SH-SY5Y (cell line): ENCODE results near the gene CDH4.

Experiments
- GATA2 ChIP-seq: IDR thresholded peaks from 2 replicates; pipeline ENCODE4 v1.6.1; 2011; ENCODE audit warnings: mild to moderate bottlenecking, low read depth, low read length
- GATA3 ChIP-seq: IDR thresholded peaks from 2 replicates; pipeline ENCODE4 v1.6.1; 2011; ENCODE audit warnings: low read depth, mild to moderate bottlenecking, low read length, moderate library complexity

The CDH4 gene

DNA sequence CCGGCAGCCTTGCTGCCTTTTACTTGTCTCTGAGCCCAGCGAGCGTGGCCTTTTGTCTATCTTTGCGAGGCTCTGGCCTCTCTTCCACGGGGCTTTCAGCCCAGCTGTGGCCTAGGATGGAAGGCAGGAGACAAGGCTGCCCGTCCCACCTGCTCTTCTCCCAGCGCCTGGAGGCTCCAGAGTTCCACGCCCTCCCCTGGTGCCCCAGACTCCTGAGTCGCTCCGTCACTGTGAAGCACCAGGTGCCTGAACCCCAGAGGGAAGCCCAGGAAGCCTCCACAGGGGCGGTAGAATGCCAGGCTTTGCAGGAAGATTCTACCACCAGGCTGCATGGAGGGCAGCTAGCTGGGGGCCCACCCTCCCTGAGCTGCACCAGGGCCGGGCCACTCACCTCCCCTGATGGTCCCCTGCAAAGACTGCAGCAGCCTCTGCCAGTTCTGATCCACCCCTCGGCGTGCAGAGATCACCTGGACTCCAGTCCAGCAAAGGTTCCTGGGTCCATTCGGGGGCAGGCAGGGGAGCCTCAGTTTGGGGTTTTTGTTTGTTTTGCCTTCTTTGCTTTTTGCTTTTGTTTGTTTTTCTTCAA lies 384.6 kb downstream of the CDH4 start:
- TF ChIP-seq GATA2 = no peak
- TF ChIP-seq GATA3 = no peak

DNA sequence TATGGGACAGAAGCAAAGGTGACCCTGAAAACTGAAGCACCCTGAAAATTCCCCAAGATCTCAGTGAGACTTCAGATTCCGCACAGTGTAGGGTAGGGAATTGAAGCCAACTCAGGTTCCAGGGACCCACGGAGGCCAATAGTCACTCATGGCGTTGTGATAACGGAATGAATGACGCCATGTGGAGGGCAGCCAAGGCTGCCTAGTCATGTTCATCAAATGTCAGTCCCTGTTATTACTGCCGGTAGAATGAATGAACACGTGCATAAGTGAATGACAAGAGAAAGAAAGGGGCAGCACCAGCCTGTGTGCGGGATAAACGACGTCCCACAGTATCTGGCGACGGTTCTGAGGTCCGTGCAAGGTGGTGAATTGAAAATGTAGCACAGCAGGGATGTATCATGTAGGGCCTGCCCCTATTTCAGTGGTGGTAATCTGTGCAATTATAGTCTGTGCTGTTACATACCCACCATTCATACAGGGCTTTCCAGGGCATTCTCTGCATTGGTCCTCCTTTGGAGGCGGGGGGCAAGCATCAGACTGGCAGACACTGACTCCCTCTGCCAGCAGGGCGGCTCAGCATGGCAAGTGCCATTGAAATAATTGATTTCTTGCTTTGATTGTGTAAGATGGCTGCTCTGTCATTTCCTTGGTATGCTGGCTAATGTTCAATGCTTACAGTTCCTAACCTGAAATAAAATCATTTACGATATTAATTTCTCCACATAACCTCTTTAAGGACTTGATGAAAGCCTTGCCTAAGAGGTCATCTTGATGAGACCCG lies 386.9 kb downstream of the CDH4 start:
- TF ChIP-seq GATA2 = no peak
- TF ChIP-seq GATA3 = no peak

DNA sequence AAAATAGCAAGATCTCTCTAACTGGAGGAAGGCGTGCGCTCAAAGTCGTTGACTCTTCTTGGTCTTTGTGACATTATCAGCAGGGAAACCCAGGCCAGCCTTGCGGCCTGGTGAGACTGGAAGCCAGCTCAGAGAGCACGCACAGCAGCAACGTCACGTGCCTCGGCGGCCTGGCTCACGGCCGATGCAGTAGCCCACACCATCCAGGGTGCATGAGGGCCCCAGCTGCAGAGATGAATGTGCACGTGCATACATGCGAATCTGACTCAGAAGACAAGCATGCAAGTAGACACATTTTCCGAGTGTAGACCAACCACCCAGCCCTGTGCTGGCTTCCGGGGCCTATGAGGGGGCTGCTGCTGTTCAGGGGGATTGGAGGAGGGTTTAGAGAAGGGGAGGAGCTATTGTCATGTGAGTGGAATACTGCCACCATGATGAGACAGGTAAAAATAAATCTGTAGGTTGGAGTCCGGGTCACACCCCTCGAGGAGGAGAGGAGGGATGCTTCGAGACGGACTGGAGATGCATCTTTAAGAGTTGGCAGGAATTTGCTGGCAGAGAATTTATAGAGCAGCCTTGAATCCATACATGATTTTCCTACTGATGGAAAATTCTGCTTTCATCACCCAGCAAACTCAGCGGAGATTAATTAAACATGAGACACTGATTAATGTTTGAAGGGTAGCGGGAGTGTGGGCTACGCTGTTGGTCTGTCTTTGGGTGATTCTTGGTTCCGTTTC lies 388.2 kb downstream of the CDH4 start:
- TF ChIP-seq GATA3 (no peak), GATA2 (no peak)

DNA sequence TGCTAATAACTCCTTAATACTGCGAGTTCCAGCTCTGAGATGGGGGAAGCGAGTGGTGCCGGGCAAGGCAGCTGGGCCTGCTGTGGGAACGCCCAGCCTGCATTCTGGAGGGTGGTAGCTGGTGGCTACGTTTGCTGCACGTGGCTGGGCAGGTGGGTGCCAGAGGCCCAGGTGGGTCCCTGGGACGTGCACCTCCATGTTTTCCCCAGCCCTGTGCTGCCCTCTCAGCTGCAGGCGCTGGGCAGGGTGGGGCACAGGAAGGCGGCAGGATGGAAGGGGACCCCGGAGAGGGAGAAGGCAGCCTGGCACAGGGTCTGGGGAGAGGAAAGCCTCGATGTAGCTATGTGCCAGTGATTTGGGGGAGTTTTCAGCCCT lies 388.8 kb downstream of the CDH4 start:
- no peak for TF ChIP-seq GATA3
- no peak for TF ChIP-seq GATA2

DNA sequence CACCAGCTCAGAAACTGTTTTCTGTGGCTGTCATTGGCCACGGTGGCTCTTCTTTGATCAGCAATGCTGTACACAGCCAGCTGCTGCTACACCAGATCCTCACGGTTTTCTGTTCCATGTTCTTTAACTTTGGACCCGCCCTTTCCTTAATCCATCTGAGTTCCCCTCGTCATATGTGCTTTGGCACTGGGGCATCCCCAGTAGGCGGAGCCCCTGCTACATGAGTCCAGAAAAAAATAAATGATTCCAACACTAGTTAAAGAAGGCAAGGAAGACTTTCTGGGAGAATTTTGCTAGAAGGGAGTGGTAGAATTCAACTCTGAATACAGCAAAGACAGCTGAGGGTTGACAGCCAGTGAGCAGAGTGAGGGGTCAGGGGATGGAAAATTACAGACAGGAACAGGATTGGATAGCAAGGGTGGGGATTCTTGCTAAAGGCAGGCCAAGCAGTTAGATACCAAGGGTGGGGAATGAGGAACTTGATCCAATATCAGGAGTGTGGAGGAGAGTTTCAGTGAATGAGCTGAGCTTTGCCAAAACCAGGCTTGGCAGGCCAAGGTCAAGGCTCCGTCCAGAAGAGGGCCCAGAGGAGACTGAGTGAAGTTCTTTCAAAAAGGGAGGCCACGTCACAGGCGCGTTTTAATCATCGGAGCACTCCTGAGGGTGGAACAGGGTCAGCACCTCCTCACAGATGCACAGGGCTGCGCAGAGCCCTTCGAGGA lies 391.8 kb downstream of the CDH4 start:
- TF ChIP-seq GATA3 = no peak
- TF ChIP-seq GATA2 = no peak

DNA sequence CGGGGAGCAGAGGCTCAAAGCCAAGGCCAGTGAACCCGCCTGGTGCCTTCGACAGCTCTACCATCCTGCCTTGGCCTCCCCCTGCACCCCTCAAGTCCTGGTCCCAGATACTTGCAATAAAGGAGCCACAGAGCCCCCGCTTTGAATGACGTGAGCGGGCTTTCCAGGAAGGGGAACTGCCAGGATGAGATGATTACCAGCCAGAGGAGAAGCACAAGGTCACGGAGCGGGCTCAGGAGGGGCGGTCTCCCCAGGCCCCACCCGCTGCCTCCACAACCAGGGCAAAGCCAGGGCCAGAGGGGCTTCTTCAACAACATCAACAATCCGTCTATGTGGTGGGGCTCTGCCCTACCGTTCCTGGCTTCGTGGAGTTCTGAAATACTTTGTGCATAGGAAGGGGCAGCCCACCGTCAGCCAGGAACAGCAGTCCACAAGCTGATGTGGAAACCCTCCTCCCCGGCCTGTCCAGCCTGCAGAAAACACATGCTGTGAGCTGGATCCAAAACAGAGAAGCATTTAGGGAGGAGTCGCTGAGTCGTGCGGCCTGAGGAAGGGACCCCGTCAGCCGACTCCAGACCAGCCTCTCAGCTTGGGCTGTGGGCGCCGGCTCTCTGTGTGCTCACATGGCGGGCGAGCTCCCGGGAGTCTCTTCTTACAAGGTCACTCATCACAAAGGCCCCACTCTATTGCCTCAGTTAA lies 392.5 kb downstream of the CDH4 start:
- TF ChIP-seq GATA2 (no peak), GATA3 (no peak)

DNA sequence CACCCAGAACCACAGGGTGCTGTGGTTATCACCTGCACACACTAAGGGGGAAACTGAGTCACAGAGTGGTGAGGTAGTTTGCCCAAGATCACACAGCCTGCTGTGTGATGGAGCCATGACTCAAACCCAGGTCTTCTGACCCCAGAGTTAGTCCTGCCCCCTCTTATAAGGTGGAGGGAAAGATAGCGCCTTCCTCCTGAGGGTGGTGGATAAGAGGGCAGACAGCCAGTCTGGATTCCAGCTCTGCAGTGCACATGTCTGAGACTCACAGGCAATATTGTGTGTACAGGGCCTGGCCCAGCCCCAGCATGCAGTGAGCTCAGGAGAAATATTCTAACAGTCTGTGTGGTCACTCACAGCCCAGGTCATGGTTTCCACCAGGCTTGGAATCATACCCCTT lies 393.7 kb downstream of the CDH4 start:
- TF ChIP-seq GATA2 = no peak
- no peak for TF ChIP-seq GATA3

DNA sequence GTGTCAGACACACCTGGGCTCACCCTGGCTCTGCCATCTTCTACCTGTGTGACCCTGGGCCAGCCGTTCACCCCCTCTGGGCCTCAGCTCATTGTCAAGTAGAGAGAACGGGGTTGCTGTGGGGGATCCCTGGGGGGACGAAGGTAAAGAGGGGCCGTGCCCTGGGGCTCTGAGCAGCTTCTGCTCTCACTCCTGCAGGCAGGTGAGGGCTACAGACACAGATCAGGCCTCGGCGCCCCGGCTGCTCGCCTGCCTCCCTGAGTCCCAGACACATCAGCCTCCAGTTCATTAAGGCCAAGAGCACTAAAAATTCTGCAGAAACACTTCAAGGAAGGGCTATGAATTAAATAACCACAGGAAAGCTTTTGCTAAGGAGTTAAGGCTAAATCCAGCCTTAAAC lies 394.4 kb downstream of the CDH4 start:
- no peak for TF ChIP-seq GATA3
- TF ChIP-seq GATA2 = no peak

DNA sequence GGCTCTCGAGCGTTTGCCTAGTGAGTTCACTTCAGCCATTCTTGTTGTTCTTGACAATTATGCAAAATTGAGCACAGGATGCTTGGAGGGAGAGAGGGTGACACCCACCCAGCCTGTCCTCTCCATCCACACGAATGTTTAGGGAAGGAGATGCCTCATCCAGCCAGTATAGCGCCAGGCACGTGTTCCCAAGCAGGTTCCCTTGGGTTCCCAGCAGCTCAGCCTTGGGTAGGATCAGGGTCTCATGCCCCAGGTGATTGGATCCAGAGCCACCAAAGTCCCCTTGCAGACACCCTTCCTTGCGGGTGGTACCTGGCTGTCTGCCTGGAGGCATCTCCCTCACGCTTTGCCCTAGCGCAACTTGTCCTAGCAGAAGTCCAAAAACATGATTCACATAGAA lies 394.9 kb downstream of the CDH4 start:
- TF ChIP-seq GATA2 = no peak
- TF ChIP-seq GATA3 = no peak

DNA sequence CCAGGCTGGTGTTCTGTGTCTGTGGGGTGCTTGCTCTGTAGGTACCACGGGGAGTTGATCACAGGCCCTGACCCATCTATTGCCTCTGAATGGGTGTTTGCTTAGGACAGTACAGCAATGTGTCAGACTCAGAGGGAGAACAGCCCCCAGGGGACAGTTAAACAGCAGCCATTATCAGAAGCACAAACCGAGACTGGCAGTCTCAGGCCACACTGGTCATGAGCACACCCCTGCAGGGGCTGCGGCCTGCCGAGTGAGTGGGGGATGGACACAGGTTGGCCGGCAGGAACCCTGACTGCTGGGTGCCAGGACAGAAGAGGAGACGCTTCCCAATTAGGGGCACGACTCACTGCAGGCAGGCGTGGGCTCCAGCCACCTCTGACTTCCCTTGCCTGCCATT lies 395.6 kb downstream of the CDH4 start:
- TF ChIP-seq GATA2 (no peak), GATA3 (no peak)

DNA sequence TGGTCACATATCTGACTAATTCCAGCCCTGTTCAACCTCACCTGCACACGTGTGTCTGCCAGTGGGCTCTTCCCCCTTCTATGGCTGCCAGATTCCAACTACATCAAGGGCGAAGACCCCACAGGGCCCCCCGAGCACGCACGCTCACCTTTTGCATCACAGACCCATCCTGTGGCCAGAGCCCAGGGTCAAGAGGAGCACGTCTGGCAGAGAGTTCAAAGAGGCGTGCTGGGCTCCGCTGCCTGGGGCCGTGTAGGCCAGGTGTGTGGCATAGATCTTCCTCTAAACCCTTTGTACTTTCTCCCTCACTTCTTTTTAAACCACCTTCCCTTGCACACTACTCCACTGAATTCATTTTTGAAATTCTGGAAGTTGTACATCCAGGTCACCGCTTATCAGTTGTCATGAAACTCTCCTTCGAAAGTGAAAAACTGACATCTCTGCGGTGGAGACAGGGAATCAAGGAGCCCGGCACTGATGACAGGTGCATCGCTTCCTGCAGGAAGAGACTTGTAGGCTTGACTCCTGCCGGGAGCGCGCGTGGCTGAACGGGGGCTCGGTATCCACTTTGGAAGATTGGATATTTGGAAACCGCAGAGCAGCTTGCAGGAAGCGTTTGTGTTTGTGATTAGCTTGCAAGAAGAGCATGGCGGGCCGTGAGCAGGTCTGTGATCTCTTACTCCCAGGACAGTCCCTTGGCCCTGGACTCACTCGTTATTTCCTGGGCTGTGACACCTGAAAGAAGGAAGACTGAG lies 397.2 kb downstream of the CDH4 start:
- TF ChIP-seq GATA3 (no peak), GATA2 (no peak)

DNA sequence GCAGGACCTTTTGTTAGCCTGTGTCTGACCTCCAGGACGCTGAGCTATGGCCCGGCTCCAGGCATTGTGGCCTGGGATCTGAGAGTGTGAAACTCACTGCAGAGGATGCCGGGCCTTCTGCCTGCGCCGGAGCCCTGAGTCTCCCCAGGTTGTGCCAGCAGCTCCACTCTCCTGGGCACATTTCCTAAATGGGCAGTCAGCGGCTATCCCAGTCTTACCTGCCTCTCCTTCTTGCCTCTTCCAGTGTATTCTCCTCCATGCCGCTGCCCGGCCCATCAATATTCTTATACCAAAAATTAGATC lies 397.8 kb downstream of the CDH4 start:
- no peak for TF ChIP-seq GATA3

DNA sequence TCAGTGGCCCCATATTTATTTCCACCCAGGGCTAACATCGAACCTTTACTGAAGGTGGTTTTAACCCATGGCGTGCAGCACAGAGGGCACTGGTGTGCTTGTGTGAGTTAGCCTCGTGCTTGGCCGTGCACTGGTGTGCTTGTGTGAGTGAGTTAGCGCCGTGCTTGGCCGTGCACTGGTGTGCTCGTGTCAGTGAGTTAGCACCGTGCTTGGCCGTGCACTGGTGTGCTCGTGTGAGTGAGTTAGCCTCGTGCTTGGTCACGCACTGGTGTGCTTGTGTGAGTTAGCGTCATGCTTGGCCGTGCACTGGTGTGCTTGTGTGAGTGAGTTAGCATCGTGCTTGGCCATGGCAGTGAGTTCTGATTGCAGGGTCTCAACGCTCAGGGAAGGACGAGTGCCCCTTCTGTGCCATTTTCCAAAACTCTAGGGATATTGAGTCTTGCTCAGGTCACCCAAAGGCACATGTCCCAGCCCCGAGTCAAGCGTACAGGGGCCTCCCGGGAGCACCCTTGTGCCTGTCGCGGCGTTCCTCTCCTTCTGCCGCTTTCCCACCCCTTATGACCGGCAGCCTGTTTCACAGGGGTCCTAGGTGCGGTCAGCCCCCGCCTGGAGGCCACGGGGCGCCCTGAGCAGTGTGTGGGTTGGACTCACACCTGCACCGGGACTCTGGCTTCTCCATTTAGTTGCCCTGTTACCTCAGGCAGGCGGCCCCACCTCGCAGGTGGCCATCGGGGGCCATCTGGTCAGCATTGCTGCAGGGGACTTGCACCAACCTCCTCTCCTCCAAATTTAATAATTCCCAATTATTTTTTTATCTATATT lies 399.1 kb downstream of the CDH4 start:
- TF ChIP-seq GATA2 (no peak), GATA3 (no peak)

DNA sequence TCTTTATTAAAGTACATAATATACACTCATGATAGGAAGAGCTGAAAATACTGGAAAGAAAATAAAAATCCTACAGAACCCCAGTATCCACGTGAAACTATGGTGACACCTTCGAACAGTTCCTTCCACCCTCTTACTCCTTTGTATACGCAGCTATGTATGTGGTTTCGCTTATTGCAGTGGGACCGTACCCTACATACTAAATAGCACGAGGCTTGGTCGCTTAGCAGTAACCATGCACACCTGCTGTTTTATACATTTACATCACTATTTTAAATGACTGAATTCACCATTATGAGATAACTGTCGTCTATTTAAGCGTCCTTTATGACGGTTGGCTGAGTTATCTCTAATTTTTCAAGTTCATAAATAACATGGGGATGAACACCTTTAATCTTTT lies 400.1 kb downstream of the CDH4 start:
- TF ChIP-seq GATA3 (no peak), GATA2 (no peak)
